ENCODE data around the gene DNAJC9. TPM values are rescaled to one million over a fixed set of nuclear protein-coding genes. Genes with fewer than 3 reads are reported as not detected.
"Not testable (repeated sequence)": the region's sequence is repeated elsewhere in the genome, so short reads cannot be mapped to it uniquely, and the experiment has no call there.

The DNAJC9 gene
- total RNA-seq, 1 experiment from 2014 or later, result 282 TPM

GRCh38 chr10:73261362-73261995 is 14.4 kb upstream of the DNAJC9 start:
- no peaks in the 10 kb centered on the region for H3K9me2 ChIP-seq (replicated peaks; ENCODE audit: low read length)
- H3K4me2 ChIP-seq (ENCODE audit: low read length), result no peak overlapping the region
- H2AFZ ChIP-seq (ENCODE audit: low read length), result no peak overlapping the region
- ChIA-PET CTCF (no interaction called here), POLR2A (ENCODE audit: unreplicated experiment) (interaction anchor here (0.6 to 0.7 kb wide), 3 partner anchors 10 to 369 kb away, joined by 3 to 6 read pairs (median 4); no protein-coding TSS in a partner anchor)
- H3K9ac ChIP-seq (ENCODE audit: low read length), result no peak overlapping the region
- no peaks in the 10 kb centered on the region for H3K79me2 ChIP-seq (ENCODE audit: low read length)
- intact Hi-C loops (cut with micrococcal nuclease), result loop anchor here (5.0 to 10.0 kb wide), 3 partner anchors 219 to 497 kb away; partner anchors contain the start of gene PPP3CB
- no peaks in the 10 kb centered on the region for H4K20me1 ChIP-seq (ENCODE audit: low read length)
- 0 out of 2 replicates have a peak overlapping the region, but pooled peaks have one; percentile 6 for H3K27ac ChIP-seq (ENCODE audit: low read length)
- BruUV-seq (replicated peaks), result TSS peak; percentile 95
- no peaks in the 10 kb centered on the region for H3K27me3 ChIP-seq (ENCODE audit: low read length)
- H3K4me1 ChIP-seq (ENCODE audit: insufficient read depth, low read length), result peaks cover 20% of the 10 kb centered on the region
- H3K36me3 ChIP-seq (ENCODE audit: low read depth, low read length), result no peaks in the 10 kb centered on the region
- no peak for DNase-seq
- ATAC-seq, result no peak
- H3K4me3 ChIP-seq (ENCODE audit: low read length), result no peak overlapping the region
- TF ChIP-seq CTCF (conservative IDR thresholded peaks at IDR 0.05; ENCODE audit: low read depth, low read length) (no peak), EZH2 (IDR thresholded peaks at IDR 0.05; ENCODE audit: low read length, unreplicated experiment) (no peak), EZH2phosphoT487 (IDR thresholded peaks at IDR 0.05; ENCODE audit: borderline replicate concordance, low read length) (no peak)
- H3K9me3 ChIP-seq (ENCODE audit: low read length), result peaks cover 5% of the 10 kb centered on the region; the same call in 1 of the 2 replicates
- H3F3A ChIP-seq (ENCODE audit: low read length, unreplicated experiment), result peaks cover 6% of the 10 kb centered on the region

DNA sequence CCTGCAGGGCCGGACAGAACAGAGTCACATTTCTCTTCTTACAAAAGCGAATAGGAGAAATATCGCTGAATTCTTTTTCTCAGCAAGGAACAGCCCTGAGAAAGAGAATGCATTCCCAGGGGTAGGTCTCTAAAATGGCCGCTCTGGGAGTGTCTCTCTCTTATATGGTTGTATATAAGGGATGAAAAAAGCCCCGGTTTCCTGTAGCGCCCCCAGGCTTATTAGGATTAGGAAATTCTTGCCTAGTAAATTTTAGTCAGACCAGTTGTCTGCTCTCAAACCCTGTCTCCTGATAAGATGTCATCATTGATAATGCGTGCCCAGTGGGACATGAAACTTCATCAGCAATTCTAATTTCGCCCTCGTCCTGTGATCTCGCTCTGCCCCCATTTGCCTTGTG is 11.6 kb upstream of the DNAJC9 start:
- H2AFZ ChIP-seq (ENCODE audit: low read length); H3K4me3 ChIP-seq (ENCODE audit: low read length); H3K4me2 ChIP-seq (ENCODE audit: low read length); CTCF ChIA-PET; BruUV-seq (replicated peaks); H3K27ac ChIP-seq (ENCODE audit: low read length); H4K20me1 ChIP-seq (ENCODE audit: low read length); H3K9me3 ChIP-seq (ENCODE audit: low read length); DNase-seq; H3K36me3 ChIP-seq (ENCODE audit: low read depth, low read length); H3K27me3 ChIP-seq (ENCODE audit: low read length); H3F3A ChIP-seq (ENCODE audit: low read length, unreplicated experiment); H3K9ac ChIP-seq (ENCODE audit: low read length); H3K9me2 ChIP-seq (replicated peaks; ENCODE audit: low read length); ATAC-seq; POLR2A ChIA-PET (ENCODE audit: unreplicated experiment); intact Hi-C loops (cut with micrococcal nuclease): not testable (repeated sequence)
- Histone ChIP-seq H3K79me2 (ENCODE audit: low read length) (peaks cover 11% of the 10 kb centered on the region), H3K4me1 (ENCODE audit: insufficient read depth, low read length) (peaks cover 22% of the 10 kb centered on the region)

DNA sequence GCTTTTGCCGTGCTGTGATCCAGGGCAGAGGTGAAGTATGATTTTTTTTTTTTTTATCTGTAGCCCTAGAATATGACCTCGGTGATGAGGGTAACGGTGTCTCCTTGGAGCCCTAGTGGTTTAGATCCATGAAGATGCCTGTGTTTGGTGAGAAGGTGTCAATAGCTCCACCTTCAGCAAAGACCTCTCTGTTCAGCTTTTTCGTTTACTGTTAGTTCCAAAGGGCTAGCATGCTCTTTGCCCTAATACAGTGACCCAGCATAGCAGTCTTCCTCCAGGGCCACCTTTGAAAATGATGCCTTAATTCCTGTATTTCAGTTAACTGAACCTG is 6.1 kb upstream of the DNAJC9 start:
- DNase-seq (peak; percentile 54), ATAC-seq (peak; percentile 16)
- peak overlapping the region; percentile 90 for H3K9ac ChIP-seq (ENCODE audit: low read length)
- intact Hi-C loops (cut with micrococcal nuclease), result no loop called here
- peak overlapping the region; percentile 76 for H3K4me3 ChIP-seq (ENCODE audit: low read length)
- H3K27me3 ChIP-seq (ENCODE audit: low read length), result no peaks in the 10 kb centered on the region
- no peaks in the 10 kb centered on the region for H4K20me1 ChIP-seq (ENCODE audit: low read length)
- peaks cover 31% of the 10 kb centered on the region for H3K4me1 ChIP-seq (ENCODE audit: insufficient read depth, low read length)
- H3K79me2 ChIP-seq (ENCODE audit: low read length), result peaks cover 63% of the 10 kb centered on the region
- H3K9me2 ChIP-seq (replicated peaks; ENCODE audit: low read length), result no peaks in the 10 kb centered on the region
- TF ChIP-seq CTCF (conservative IDR thresholded peaks at IDR 0.05; ENCODE audit: low read depth, low read length) (peak; percentile 53; the same call in 1 of the 2 replicates), EZH2 (IDR thresholded peaks at IDR 0.05; ENCODE audit: low read length, unreplicated experiment) (no peak), EZH2phosphoT487 (IDR thresholded peaks at IDR 0.05; ENCODE audit: borderline replicate concordance, low read length) (no peak)
- H3K27ac ChIP-seq (ENCODE audit: low read length), result peak overlapping the region; percentile 80
- peak overlapping the region; percentile 76 for H2AFZ ChIP-seq (ENCODE audit: low read length)
- CTCF ChIA-PET, result interaction anchor here (0.6 to 1.5 kb wide), 8 partner anchors 8 to 160 kb away, joined by 3 to 5 read pairs (median 3); partner anchors contain the start of gene CFAP70
- POLR2A ChIA-PET (ENCODE audit: unreplicated experiment), result interaction anchor here (0.5 to 1.6 kb wide), 3 partner anchors 44 to 161 kb away, joined by 4 to 11 read pairs (median 5); partner anchors contain the start of genes ECD and FAM149B1
- no peaks in the 10 kb centered on the region for H3K9me3 ChIP-seq (ENCODE audit: low read length)
- peaks cover 6% of the 10 kb centered on the region for H3F3A ChIP-seq (ENCODE audit: low read length, unreplicated experiment)
- H3K4me2 ChIP-seq (ENCODE audit: low read length), result peak overlapping the region; percentile 91
- BruUV-seq (replicated peaks), result no TSS peak
- peaks cover 22% of the 10 kb centered on the region for H3K36me3 ChIP-seq (ENCODE audit: low read depth, low read length)

Measured in PC-3 (cell line).